T-cell (primary cell): ENCODE measurements around the gene OCSTAMP. TPM values are rescaled to one million over a fixed set of nuclear protein-coding genes. Genes with fewer than 3 reads are reported as not detected.

Experiments
- ATAC-seq, 4 experiments: fragments of 200-7000 bp in 3 of 4; fragments of 150-1000 bp in 1 of 4; cut with Tn5 transposase; replicated peaks in 1 of 4; 1 replicate in 3 of 4; 2 replicates in 1 of 4; pipeline ENCODE4 v1.10.0; 2021; ENCODE audit warnings: moderate library complexity in 3 of 4, mild to moderate bottlenecking in 2 of 4, moderate number of reproducible peaks in 1 of 4
- CTCF ChIA-PET, 2 donors: fragments of 300-600 bp; sonication (Branson Sonifier 250); formaldehyde crosslinking; loops; one replicate each; lab custom pipeline; 2022; ENCODE audit warnings: antibody characterized with exemption in 2 of 2; lab: Charles Lee
- POLR2A ChIA-PET, 2 donors: fragments of 300-600 bp; sonication (Branson Sonifier 250); formaldehyde crosslinking; loops; one replicate each; lab custom pipeline; 2022; ENCODE audit warnings: antibody characterized with exemption in 2 of 2; lab: Charles Lee
- DNase-seq, 35 experiments: peaks; one replicate each; pipeline versions ENCODE4 v3.0.0 to v3.0.0-alpha.2; 2013 to 2023
- H3K27ac ChIP-seq: one replicate; pipeline ENCODE4 v1.5.1; 2013; ENCODE audit warnings: low read length
- H3K27me3 ChIP-seq, 2 experiments: replicated peaks in 1 of 2; 1 replicate in 1 of 2; 2 replicates in 1 of 2; pipeline versions ENCODE4 v1.6.1 to v1.7.0; 2013; ENCODE audit warnings: low read length in 1 of 2, mixed read lengths in 1 of 2; ENCODE audit not compliant: control insufficient read depth in 2 of 2, insufficient read depth in 2 of 2; ENCODE audit errors: extremely low read depth in 1 of 2
- H3K36me3 ChIP-seq, 2 donors: 1 replicate in 1 of 2; 2 replicates in 1 of 2; pipeline versions ENCODE4 v1.6.1 to v1.7.0; 2013; ENCODE audit warnings: low read length in 1 of 2; ENCODE audit not compliant: control insufficient read depth in 2 of 2, insufficient read depth in 1 of 2; ENCODE audit errors: extremely low read depth in 1 of 2
- H3K4me1 ChIP-seq, 2 experiments: 1 replicate in 1 of 2; 2 replicates in 1 of 2; pipeline versions ENCODE4 v1.6.1 to v1.7.0; 2013; ENCODE audit warnings: low read length in 2 of 2, mixed read lengths in 1 of 2; ENCODE audit not compliant: insufficient read depth in 2 of 2, control insufficient read depth in 1 of 2; ENCODE audit errors: extremely low read depth in 1 of 2
- H3K4me3 ChIP-seq, 2 donors: 1 replicate in 1 of 2; 2 replicates in 1 of 2; pipeline versions ENCODE4 v1.5.1 to v1.7.0; 2013; ENCODE audit warnings: mild to moderate bottlenecking in 2 of 2, low read length in 1 of 2, moderate library complexity in 1 of 2; ENCODE audit not compliant: control insufficient read depth in 1 of 2; ENCODE audit errors: extremely low read depth in 1 of 2
- H3K9me3 ChIP-seq: 2 replicates; pipeline ENCODE4 v1.7.0; 2013
- H3K27ac Mint-ChIP-seq, 2 donors: one replicate each; pipeline ENCODE4 v1.8.0; 2020 to 2021; ENCODE audit warnings: mild to moderate bottlenecking in 2 of 2, mixed read lengths in 2 of 2
- H3K27me3 Mint-ChIP-seq, 2 donors: one replicate each; pipeline ENCODE4 v1.8.0; 2021 to 2022; ENCODE audit warnings: mixed read lengths in 2 of 2
- H3K36me3 Mint-ChIP-seq: one replicate; pipeline ENCODE4 v1.8.0; 2021; ENCODE audit warnings: mixed read lengths
- H3K4me1 Mint-ChIP-seq, 3 donors: one replicate each; pipeline ENCODE4 v1.8.0; 2020 to 2022; ENCODE audit warnings: mixed read lengths in 3 of 3, mild to moderate bottlenecking in 1 of 3
- H3K4me3 Mint-ChIP-seq, 3 donors: one replicate each; pipeline ENCODE4 v1.8.0; 2020 to 2022; ENCODE audit warnings: mild to moderate bottlenecking in 3 of 3, mixed read lengths in 3 of 3, moderate library complexity in 3 of 3
- H3K9me3 Mint-ChIP-seq, 3 donors: one replicate each; pipeline ENCODE4 v1.8.0; 2020 to 2022; ENCODE audit warnings: mixed read lengths in 3 of 3
- WGBS: methylation state at CpG from one replicate; pipeline ENCODE4 v1.1.5; 2013; ENCODE audit warnings: missing lambda C conversion rate; ENCODE audit not compliant: insufficient coverage; 5-methylcytosine and 5-hydroxymethylcytosine counted together
- total RNA-seq, 35 experiments: library from RNA in 6 of 35; stranded (reverse) in 6 of 35; fragments of 120-200 nt in 1 of 35; gene quantifications; one replicate each; pipeline versions ENCODE4 v1.2.1 to v1.2.4 and lab custom pipeline; 2013 to 2026

The OCSTAMP gene
- total RNA-seq, 5 donors from 2014 or later (not counting 1 experiment from before 2014, with no cell fraction given): not detected

- Mint-ChIP-seq H3K36me3 (no peaks in the 10 kb centered on the region), H3K4me3 (no peak overlapping the region), H3K9me3 (no peaks in the 10 kb centered on the region), H3K4me1 (peaks cover 0 to 4% (median 4%) of the 10 kb centered on the region in 3 donors), H3K27me3 (no peaks in the 10 kb centered on the region), H3K27ac (no peak overlapping the region)
- ChIA-PET CTCF (no interaction called here), POLR2A (no interaction called here)
- Histone ChIP-seq H3K27me3 (peaks cover 2 to 7% of the 10 kb centered on the region in 2 experiments), H3K27ac (no peak overlapping the region), H3K4me1 (peaks cover 0 to 6% of the 10 kb centered on the region in 2 experiments), H3K9me3 (peaks cover 2% of the 10 kb centered on the region), H3K36me3 (no peaks in the 10 kb centered on the region), H3K4me3 (no peak overlapping the region)
- peak in 1 of 4 experiments; percentile 44 for ATAC-seq
- DNase-seq: peak in 1 of 35 experiments; percentile 3
- 39% methylated on average over 5 of the region's 14 CpGs for WGBS
Measured at GRCh38 chr20:46588532-46589511, 38.4 kb upstream of the OCSTAMP start.

GRCh38 chr20:46587986-46588385 is 37.5 kb upstream of the OCSTAMP start:
- no peaks in the 10 kb centered on the region for H3K9me3 Mint-ChIP-seq
- POLR2A ChIA-PET: no interaction called here
- CTCF ChIA-PET: no interaction called here

GRCh38 chr20:46586724-46587123 is 36.3 kb upstream of the OCSTAMP start:
- Mint-ChIP-seq H3K9me3 (no peaks in the 10 kb centered on the region), H3K27ac (no peak overlapping the region), H3K36me3 (no peaks in the 10 kb centered on the region), H3K4me3 (no peak overlapping the region), H3K27me3 (peaks cover 0 to under 1% of the 10 kb centered on the region in 2 donors), H3K4me1 (peaks cover 0 to 4% (median 4%) of the 10 kb centered on the region in 3 donors)
- Histone ChIP-seq H3K27me3 (peaks cover 2 to 12% of the 10 kb centered on the region in 2 experiments), H3K36me3 (no peaks in the 10 kb centered on the region), H3K27ac (no peak overlapping the region), H3K9me3 (peaks cover 2% of the 10 kb centered on the region), H3K4me3 (no peak overlapping the region), H3K4me1 (peaks cover 0 to 6% of the 10 kb centered on the region in 2 experiments)
- DNase-seq (no peak), ATAC-seq (no peak)
- WGBS: no CpG with 5 or more reads among the region's 5 CpGs
- POLR2A ChIA-PET: no interaction called here
- CTCF ChIA-PET: no interaction called here

More at GRCh38 chr20:46587986-46588385, 37.5 kb upstream of the OCSTAMP start:
- Mint-ChIP-seq H3K36me3 (no peaks in the 10 kb centered on the region), H3K4me3 (no peak overlapping the region), H3K27me3 (no peaks in the 10 kb centered on the region), H3K4me1 (peaks cover 0 to 4% (median 4%) of the 10 kb centered on the region in 3 donors), H3K27ac (no peak overlapping the region)
- H3K27ac ChIP-seq: no peak overlapping the region
- DNase-seq (no peak), ATAC-seq (no peak)
- peaks cover 2 to 12% of the 10 kb centered on the region in 2 experiments for H3K27me3 ChIP-seq
- WGBS: 88% methylated on average over 6 of the region's 7 CpGs
- H3K4me3 ChIP-seq: no peak overlapping the region
- H3K4me1 ChIP-seq: peaks cover 0 to 6% of the 10 kb centered on the region in 2 experiments
- H3K9me3 ChIP-seq: peaks cover 2% of the 10 kb centered on the region
- no peaks in the 10 kb centered on the region for H3K36me3 ChIP-seq

DNA sequence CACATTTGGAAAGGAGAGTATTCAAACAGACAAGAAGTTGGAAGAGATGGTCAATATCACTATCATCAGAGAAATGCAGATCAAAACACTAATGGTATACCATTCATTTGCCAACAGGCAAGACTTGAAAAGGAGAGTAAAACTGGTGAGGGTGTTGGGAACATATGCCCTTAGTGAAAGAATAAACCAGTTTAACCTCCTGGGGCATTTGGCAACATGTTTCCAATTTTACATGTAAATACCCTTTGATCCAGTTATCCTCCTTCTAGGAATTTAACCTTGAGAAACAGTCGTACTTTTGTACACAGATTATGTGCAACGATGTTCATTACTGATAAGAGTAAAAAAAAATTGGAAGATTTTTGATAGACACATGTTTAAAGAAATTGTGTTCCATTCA is 34.1 kb upstream of the OCSTAMP start:
- Histone ChIP-seq H3K4me1 (peaks cover 0 to 6% of the 10 kb centered on the region in 2 experiments), H3K36me3 (no peaks in the 10 kb centered on the region), H3K27me3 (peaks cover 2 to 12% of the 10 kb centered on the region in 2 experiments), H3K4me3 (no peak overlapping the region), H3K27ac (no peak overlapping the region), H3K9me3 (peaks cover under 1% of the 10 kb centered on the region)
- Mint-ChIP-seq H3K4me1 (peaks cover 0 to 4% (median 4%) of the 10 kb centered on the region in 3 donors), H3K9me3 (no peaks in the 10 kb centered on the region), H3K27me3 (peaks cover 5 to 8% of the 10 kb centered on the region in 2 donors), H3K4me3 (no peak overlapping the region), H3K36me3 (no peaks in the 10 kb centered on the region), H3K27ac (no peak overlapping the region)
- ATAC-seq (no peak), DNase-seq (no peak)
- CTCF ChIA-PET: no interaction called here
- POLR2A ChIA-PET: no interaction called here
- no CpG with 5 or more reads among the region's 2 CpGs for WGBS

DNA sequence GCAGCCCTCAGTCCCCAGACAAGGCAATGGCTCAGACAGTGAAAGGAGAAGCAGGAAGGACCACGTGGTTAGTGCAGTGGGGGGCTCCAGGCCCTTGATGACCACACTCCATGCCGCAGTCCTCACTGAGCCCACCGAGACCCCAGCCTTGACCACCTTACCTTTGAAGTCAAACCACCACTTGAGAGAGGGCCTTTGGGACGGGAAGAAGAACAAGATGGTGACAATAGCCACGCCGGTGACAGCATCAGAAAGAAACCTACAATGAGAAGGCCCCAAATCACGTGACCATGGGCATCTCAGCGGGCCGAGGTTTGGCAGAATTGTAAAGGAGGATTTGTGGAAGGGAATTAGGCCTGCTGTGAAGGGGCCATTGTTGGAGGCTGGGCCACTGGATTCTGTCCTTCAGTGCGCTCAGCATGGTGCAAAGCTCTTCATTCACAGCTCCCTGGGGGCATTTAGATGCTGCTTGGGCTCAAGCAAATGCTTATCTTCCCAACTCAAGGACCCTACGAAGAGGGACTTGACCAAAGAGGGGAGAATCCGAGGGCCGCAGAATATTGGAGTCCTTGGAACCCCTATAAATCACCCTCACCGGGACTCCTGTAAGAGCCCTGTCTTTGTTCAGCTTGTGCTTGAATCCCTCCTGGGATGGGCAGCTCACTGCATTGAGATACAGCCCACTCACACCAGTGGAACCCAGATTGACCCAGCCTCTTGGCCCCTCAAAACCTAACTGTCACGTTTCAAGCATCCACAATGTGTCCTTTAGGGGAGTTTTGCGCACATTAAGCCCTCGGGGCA is 33.2 kb upstream of the OCSTAMP start:
- DNase-seq: no peak
- Mint-ChIP-seq H3K27ac (no peak overlapping the region), H3K4me3 (no peak overlapping the region), H3K36me3 (no peaks in the 10 kb centered on the region), H3K27me3 (peaks cover 7 to 10% of the 10 kb centered on the region in 2 donors), H3K4me1 (no peaks in the 10 kb centered on the region), H3K9me3 (no peaks in the 10 kb centered on the region)
- H3K36me3 ChIP-seq: no peaks in the 10 kb centered on the region
- no peak for ATAC-seq
- CTCF ChIA-PET: no interaction called here
- 74% methylated on average over 12 of the region's 17 CpGs for WGBS
- H3K27me3 ChIP-seq: peaks cover 2 to 14% of the 10 kb centered on the region in 2 experiments
- no peak overlapping the region for H3K27ac ChIP-seq
- H3K4me1 ChIP-seq: peaks cover 0 to under 1% of the 10 kb centered on the region in 2 experiments
- POLR2A ChIA-PET: no interaction called here
- H3K9me3 ChIP-seq: no peaks in the 10 kb centered on the region
- no peak overlapping the region for H3K4me3 ChIP-seq

GRCh38 chr20:46582648-46583047 is 32.2 kb upstream of the OCSTAMP start:
- no peak for ATAC-seq
- H3K9me3 Mint-ChIP-seq: no peaks in the 10 kb centered on the region
- Histone ChIP-seq H3K36me3 (no peaks in the 10 kb centered on the region), H3K4me3 (no peak overlapping the region), H3K27ac (no peak overlapping the region), H3K4me1 (no peaks in the 10 kb centered on the region), H3K27me3 (peaks cover 2 to 12% of the 10 kb centered on the region in 2 experiments), H3K9me3 (no peaks in the 10 kb centered on the region)
- DNase-seq: no peak
- H3K4me3 Mint-ChIP-seq: no peak overlapping the region
- no peaks in the 10 kb centered on the region for H3K4me1 Mint-ChIP-seq
- 93% methylated on average over 2 of the region's 5 CpGs for WGBS
- POLR2A ChIA-PET: interaction anchor here in 1 of 2 donors (0.7 kb wide), 1 partner anchor 38 kb away, joined by 10 read pairs; no protein-coding TSS in a partner anchor
- peaks cover 9 to 12% of the 10 kb centered on the region in 2 donors for H3K27me3 Mint-ChIP-seq
- H3K36me3 Mint-ChIP-seq: no peaks in the 10 kb centered on the region
- H3K27ac Mint-ChIP-seq: no peak overlapping the region
- CTCF ChIA-PET: no interaction called here
